Tibial nerve (tissue), 4 donors: ENCODE results near the gene LSS.

Experiments used
- CTCF ChIP-seq, 5 experiments: fragments of 200-600 bp in 3 of 5; fragments of 450-650 bp in 2 of 5; sonication (generic) in 3 of 5; IDR thresholded peaks; one replicate each; pipeline ENCODE4 v1.5.1; 2016 to 2019; ENCODE audit warnings: antibody characterized with exemption in 5 of 5, mild to moderate bottlenecking in 3 of 5, moderate library complexity in 2 of 5
- EP300 ChIP-seq, 2 donors: sonication (generic); formaldehyde crosslinking; IDR thresholded peaks; one replicate each; pipeline ENCODE4 v1.6.1; 2017; ENCODE audit warnings: antibody characterized with exemption in 2 of 2, mild to moderate bottlenecking in 1 of 2
- POLR2A ChIP-seq, 2 donors: fragments of 450-650 bp; IDR thresholded peaks; one replicate each; pipeline ENCODE4 v1.6.1; 2017; ENCODE audit warnings: antibody characterized with exemption in 2 of 2, mild to moderate bottlenecking in 2 of 2, moderate library complexity in 2 of 2

GRCh38 chr21:46255166-46255565, 26.6 kb upstream of the LSS start:
- no peak for TF ChIP-seq CTCF (IDR thresholded peaks at IDR 0.05)
- no peak for TF ChIP-seq POLR2A (IDR thresholded peaks at IDR 0.05)
- TF ChIP-seq EP300 (IDR thresholded peaks at IDR 0.05), result no peak
